Nephron progenitor cell (in vitro differentiated cells): ENCODE results near the gene ZNF14.

Experiments
- DNase-seq: peaks from one replicate; pipeline ENCODE4 v3.0.0; 2021
- H3K27ac Mint-ChIP-seq: 2 replicates; pipeline ENCODE4 v1.8.0; 2021; ENCODE audit warnings: mild to moderate bottlenecking, moderate library complexity, mixed read lengths
- H3K27me3 Mint-ChIP-seq: 2 replicates; pipeline ENCODE4 v1.8.0; 2021; ENCODE audit warnings: mild to moderate bottlenecking, low read depth, mixed read lengths; ENCODE audit not compliant: poor library complexity
- H3K36me3 Mint-ChIP-seq: 2 replicates; pipeline ENCODE4 v1.8.0; 2021; ENCODE audit warnings: low read depth, mixed read lengths
- H3K4me1 Mint-ChIP-seq: 2 replicates; pipeline ENCODE4 v1.8.0; 2021; ENCODE audit warnings: mixed read lengths
- H3K4me3 Mint-ChIP-seq: 2 replicates; pipeline ENCODE4 v1.8.0; 2021; ENCODE audit warnings: mild to moderate bottlenecking, moderate library complexity, mixed read lengths
- H3K9me3 Mint-ChIP-seq: 2 replicates; pipeline ENCODE4 v1.8.0; 2021; ENCODE audit warnings: mild to moderate bottlenecking, moderate library complexity, mixed read lengths
- TF ChIP-seq, protein P1 (sequence below): fragments of 200-600 bp; sonication (generic); IDR thresholded peaks from 2 replicates; pipeline ENCODE4 v1.5.0; 2021; ENCODE audit warnings: antibody characterized with exemption

Gene ZNF14

DNA sequence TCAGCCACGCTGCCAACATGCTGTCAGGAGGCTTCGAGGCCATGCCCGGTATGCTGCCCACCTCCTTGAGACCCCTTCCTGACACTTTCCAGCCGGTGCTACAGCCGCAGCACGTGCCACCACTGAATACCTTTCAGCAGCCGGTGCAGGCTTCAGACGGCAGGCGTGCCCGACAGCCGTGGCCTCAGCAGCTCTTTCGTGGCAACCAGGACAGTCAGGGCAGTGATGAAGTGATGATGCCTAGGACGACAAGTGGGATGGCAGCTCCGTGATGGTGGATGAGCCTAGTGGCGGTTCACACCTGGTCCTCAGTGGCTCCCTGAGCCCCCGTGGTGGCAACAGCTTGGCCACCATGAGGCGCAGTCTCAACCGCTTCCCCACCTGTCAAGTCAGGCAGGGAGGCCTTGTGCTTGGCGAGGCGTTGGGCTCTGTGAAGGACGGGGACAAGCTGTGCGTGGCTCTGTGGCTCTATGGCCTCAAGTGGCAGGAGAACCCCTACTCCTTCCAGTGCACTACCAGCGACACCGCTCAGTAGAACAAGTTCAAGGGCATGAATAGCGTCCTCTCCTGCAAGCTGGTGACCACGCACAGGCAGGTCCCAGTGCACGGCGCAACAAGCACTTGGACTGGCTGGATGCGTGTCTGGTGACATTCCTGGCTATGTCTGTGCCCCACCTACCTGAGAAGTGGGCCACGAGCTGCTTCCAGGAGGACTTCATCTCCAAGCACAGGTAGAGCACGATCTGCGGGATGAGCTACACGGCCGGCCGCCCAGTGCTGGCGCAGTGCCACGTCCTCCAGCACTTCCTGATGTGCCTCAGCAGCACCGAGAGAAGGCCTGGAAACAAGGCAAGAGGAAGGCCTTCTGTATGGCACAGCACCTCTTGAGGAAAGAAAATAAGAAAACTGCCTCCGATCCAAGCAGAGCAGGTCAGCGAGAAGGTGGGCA lies 18.2 kb upstream of the ZNF14 start:
- no peak for DNase-seq

DNA sequence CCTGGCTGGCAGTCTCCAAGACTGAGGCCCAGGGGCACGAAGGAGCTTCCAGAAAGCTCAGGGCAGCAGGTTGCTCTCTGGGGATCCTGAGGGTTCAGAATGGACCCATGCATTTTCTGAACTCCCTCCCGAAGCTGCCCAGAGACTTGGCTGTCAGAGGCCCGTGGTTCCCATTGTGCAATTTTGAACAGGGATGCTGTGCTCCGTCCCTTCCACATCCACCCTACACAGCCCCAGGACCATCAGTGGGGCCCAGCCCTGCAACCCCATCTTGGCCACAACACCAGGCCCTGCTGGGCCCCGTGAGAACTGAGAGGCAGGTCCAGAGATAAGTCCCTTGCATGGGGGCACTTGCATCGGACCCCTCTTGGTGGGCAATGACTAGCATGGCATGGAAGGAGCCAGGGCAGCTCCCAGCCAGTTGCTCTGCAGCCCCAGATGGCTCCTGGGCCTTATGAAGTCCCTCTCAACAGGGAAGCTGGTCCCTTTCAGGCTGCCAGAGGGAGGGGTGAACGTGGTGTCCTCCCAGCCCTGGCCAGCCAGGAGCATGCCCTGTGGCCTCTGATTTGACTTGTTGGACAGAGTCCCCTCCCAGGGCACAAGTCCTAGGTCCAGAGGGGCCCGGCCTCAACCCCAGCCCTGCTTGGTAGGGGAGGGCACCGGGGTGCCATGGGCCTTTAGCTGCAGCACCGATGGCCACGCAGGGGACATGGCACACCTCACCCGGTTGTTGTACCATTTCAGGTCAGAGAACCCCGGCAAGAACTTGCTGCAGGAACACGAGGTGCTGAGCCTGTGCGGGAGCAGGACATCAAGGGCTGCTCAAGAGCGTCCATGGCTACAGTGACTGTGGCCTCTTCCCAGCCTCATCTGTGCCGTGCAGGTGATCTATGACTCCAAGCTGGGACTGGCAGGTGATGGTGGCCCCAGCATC lies 17.3 kb upstream of the ZNF14 start:
- Mint-ChIP-seq H3K4me1 (no peaks in the 10 kb centered on the region), H3K4me3 (no peak overlapping the region), H3K36me3 (no peaks in the 10 kb centered on the region), H3K27me3 (no peaks in the 10 kb centered on the region), H3K9me3 (peaks cover 48% of the 10 kb centered on the region), H3K27ac (no peak overlapping the region)
- TF ChIP-seq, protein P1, sequence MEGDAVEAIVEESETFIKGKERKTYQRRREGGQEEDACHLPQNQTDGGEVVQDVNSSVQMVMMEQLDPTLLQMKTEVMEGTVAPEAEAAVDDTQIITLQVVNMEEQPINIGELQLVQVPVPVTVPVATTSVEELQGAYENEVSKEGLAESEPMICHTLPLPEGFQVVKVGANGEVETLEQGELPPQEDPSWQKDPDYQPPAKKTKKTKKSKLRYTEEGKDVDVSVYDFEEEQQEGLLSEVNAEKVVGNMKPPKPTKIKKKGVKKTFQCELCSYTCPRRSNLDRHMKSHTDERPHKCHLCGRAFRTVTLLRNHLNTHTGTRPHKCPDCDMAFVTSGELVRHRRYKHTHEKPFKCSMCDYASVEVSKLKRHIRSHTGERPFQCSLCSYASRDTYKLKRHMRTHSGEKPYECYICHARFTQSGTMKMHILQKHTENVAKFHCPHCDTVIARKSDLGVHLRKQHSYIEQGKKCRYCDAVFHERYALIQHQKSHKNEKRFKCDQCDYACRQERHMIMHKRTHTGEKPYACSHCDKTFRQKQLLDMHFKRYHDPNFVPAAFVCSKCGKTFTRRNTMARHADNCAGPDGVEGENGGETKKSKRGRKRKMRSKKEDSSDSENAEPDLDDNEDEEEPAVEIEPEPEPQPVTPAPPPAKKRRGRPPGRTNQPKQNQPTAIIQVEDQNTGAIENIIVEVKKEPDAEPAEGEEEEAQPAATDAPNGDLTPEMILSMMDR: no peak
- no peak for DNase-seq

More for the DNA sequence above, 18.2 kb upstream of the ZNF14 start:
- TF ChIP-seq, protein P1: no peak
- Mint-ChIP-seq H3K36me3 (no peaks in the 10 kb centered on the region), H3K4me1 (no peaks in the 10 kb centered on the region), H3K27ac (no peak overlapping the region), H3K27me3 (no peaks in the 10 kb centered on the region), H3K4me3 (no peak overlapping the region), H3K9me3 (peaks cover 53% of the 10 kb centered on the region)

GRCh38 chr19:19749117-19749907 lies 16.4 kb upstream of the ZNF14 start:
- no peaks in the 10 kb centered on the region for H3K4me1 Mint-ChIP-seq
- no peaks in the 10 kb centered on the region for H3K36me3 Mint-ChIP-seq
- H3K9me3 Mint-ChIP-seq: peaks cover 50% of the 10 kb centered on the region
- DNase-seq: no peak
- no peak overlapping the region for H3K4me3 Mint-ChIP-seq
- TF ChIP-seq, protein P1: no peak
- H3K27ac Mint-ChIP-seq: no peak overlapping the region
- H3K27me3 Mint-ChIP-seq: peaks cover 3% of the 10 kb centered on the region

DNA sequence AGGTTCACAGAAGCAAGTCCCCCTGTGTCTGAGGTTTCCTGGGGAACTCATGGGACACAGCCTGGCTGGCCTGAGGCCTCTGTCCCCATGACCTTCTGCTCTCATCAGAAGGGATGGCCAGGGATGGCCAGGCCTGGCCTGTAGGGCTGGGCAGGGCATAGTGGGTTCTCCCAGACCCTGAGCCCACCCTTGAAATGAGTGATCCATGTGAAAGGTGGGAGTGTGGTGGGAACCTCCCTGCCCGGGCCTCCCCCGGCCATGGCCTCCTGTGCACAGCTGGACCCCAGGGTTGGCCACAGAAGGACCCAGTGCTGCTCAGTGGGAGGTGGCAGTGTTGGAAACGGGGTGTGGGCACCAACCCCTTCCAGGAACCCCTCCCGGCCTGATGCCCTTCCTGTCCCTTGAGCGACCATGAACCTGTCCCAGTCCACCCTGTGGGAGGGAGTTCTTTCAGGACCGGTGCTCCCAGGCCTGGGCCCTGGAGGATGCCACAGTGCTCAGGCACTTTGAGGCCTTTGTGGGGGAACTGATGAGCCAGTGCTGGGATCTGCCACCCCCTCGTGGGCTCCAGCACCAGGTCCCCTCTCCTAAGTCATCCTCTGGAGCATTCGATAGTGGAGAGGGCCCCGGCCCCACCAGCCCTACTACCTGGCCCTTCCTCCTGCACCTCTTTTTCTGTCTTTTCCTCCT lies 15.5 kb upstream of the ZNF14 start:
- Mint-ChIP-seq H3K27me3 (peaks cover 3% of the 10 kb centered on the region), H3K36me3 (no peaks in the 10 kb centered on the region), H3K4me3 (no peak overlapping the region), H3K4me1 (no peaks in the 10 kb centered on the region), H3K27ac (no peak overlapping the region), H3K9me3 (peaks cover 52% of the 10 kb centered on the region)
- TF ChIP-seq, protein P1: no peak
- no peak for DNase-seq
